Loucy (cell line): Measurements from ENCODE around the gene SLC18A3.

Experiments used
- H2AFZ ChIP-seq: fragments of 200-600 bp; sonication (generic); 2 replicates; pipeline ENCODE4 v1.6.0; 2016; ENCODE audit warnings: antibody characterized with exemption, mild to moderate bottlenecking, low read length, moderate library complexity
- H3F3A ChIP-seq: fragments of 200-600 bp; 2 replicates; pipeline ENCODE4 v1.6.0; 2016; ENCODE audit warnings: antibody characterized with exemption, low read depth, mild to moderate bottlenecking
- H3K27me3 ChIP-seq: fragments of 200-600 bp; sonication (generic); 2 replicates; pipeline ENCODE4 v1.6.1; 2014; ENCODE audit warnings: low read length, mild to moderate bottlenecking; ENCODE audit not compliant: insufficient read depth, poor library complexity, severe bottlenecking
- H3K36me3 ChIP-seq: fragments of 200-600 bp; sonication (generic); 2 replicates; pipeline ENCODE4 v1.6.1; 2016; ENCODE audit warnings: low read length; ENCODE audit not compliant: insufficient read depth
- H3K4me1 ChIP-seq: fragments of 200-600 bp; sonication (generic); 2 replicates; pipeline ENCODE4 v1.5.1; 2014; ENCODE audit warnings: low read length, mild to moderate bottlenecking; ENCODE audit not compliant: insufficient read depth, poor library complexity, severe bottlenecking
- H3K4me2 ChIP-seq: fragments of 200-600 bp; sonication (generic); 2 replicates; pipeline ENCODE4 v1.6.0; 2014; ENCODE audit warnings: antibody characterized with exemption, low read length, low read depth, mild to moderate bottlenecking; ENCODE audit not compliant: poor library complexity, severe bottlenecking
- H3K4me3 ChIP-seq: fragments of 200-600 bp; sonication (generic); 2 replicates; pipeline ENCODE4 v1.5.1; 2014; ENCODE audit warnings: low read length, mild to moderate bottlenecking, mixed read lengths; ENCODE audit not compliant: poor library complexity, severe bottlenecking
- H3K79me2 ChIP-seq: fragments of 200-600 bp; sonication (generic); 2 replicates; pipeline ENCODE4 v1.6.1; 2014; ENCODE audit warnings: low read length; ENCODE audit not compliant: insufficient read depth
- H3K9ac ChIP-seq: fragments of 200-600 bp; sonication (generic); 2 replicates; pipeline ENCODE4 v1.6.0; 2014; ENCODE audit warnings: mild to moderate bottlenecking, low read depth, low read length, moderate library complexity; ENCODE audit not compliant: poor library complexity, severe bottlenecking
- H3K9me2 ChIP-seq: fragments of 200-600 bp; sonication (generic); replicated peaks from 2 replicates; pipeline ENCODE4 v1.6.1; 2016; ENCODE audit warnings: low read depth, low read length, mixed read lengths
- H3K9me3 ChIP-seq: fragments of 200-600 bp; sonication (generic); 2 replicates; pipeline ENCODE4 v1.6.1; 2014; ENCODE audit warnings: mild to moderate bottlenecking, antibody characterized with exemption, low read length, low read depth; ENCODE audit not compliant: insufficient read depth
- H4K20me1 ChIP-seq: fragments of 200-600 bp; sonication (generic); 2 replicates; pipeline ENCODE4 v1.6.0; 2014; ENCODE audit warnings: antibody characterized with exemption, low read length, mild to moderate bottlenecking; ENCODE audit not compliant: insufficient read depth, poor library complexity, severe bottlenecking
- CTCF ChIP-seq: fragments of 200-600 bp; sonication (generic); conservative IDR thresholded peaks from 2 replicates; pipeline ENCODE4 v1.5.1; 2014; ENCODE audit warnings: mild to moderate bottlenecking, antibody characterized with exemption, low read length
- EZH2phosphoT487 ChIP-seq: fragments of 200-600 bp; IDR thresholded peaks from 2 replicates; pipeline ENCODE4 v1.6.1; 2018; ENCODE audit warnings: antibody characterized with exemption, mild to moderate bottlenecking, moderate library complexity, borderline replicate concordance

Gene SLC18A3

DNA sequence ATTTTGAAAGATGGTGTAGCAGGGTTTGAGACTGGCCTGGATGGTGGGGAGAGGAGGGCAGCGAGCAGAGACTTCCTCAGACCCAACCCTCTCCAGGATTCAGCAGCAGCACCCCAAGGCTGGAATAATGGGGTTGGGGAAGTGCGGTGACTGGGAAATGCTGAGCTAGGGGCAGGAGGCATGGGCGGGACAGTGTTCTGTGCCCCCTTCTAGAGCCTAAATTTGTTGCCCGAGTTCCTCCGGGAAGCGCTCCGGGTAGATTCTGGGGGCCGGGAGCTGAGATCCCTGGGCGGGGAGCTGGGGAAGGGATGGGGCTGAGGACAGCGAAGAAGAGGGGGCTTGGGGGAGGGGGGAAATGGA lies 3.8 kb downstream of the SLC18A3 start, which contains the start of gene CHAT:
Gene CHAT, plus strand, starts transcription at position 156 of the 360 bp plus-strand sequence. Its CDS starts 153 bp downstream, at position 309.
- no peak within 1 kb of the TSS for H3K4me3 ChIP-seq
- H3K4me1 ChIP-seq, result no peaks in the 10 kb centered on the region
- no peaks in the 10 kb centered on the region for H3K36me3 ChIP-seq
- no peaks in the 10 kb centered on the region for H3K9me3 ChIP-seq
- no peaks in the 10 kb centered on the region for H3K79me2 ChIP-seq
- H3K4me2 ChIP-seq, result no peak within 1 kb of the TSS
- TF ChIP-seq EZH2phosphoT487 (no peak), CTCF (no peak)
- H3K9ac ChIP-seq, result no peak within 1 kb of the TSS
- H3K27me3 ChIP-seq, result peaks cover 4% of the 10 kb centered on the region
- H2AFZ ChIP-seq, result no peak within 1 kb of the TSS
- no peaks in the 10 kb centered on the region for H3K9me2 ChIP-seq
- H4K20me1 ChIP-seq, result no peaks in the 10 kb centered on the region
- no peaks in the 10 kb centered on the region for H3F3A ChIP-seq

DNA sequence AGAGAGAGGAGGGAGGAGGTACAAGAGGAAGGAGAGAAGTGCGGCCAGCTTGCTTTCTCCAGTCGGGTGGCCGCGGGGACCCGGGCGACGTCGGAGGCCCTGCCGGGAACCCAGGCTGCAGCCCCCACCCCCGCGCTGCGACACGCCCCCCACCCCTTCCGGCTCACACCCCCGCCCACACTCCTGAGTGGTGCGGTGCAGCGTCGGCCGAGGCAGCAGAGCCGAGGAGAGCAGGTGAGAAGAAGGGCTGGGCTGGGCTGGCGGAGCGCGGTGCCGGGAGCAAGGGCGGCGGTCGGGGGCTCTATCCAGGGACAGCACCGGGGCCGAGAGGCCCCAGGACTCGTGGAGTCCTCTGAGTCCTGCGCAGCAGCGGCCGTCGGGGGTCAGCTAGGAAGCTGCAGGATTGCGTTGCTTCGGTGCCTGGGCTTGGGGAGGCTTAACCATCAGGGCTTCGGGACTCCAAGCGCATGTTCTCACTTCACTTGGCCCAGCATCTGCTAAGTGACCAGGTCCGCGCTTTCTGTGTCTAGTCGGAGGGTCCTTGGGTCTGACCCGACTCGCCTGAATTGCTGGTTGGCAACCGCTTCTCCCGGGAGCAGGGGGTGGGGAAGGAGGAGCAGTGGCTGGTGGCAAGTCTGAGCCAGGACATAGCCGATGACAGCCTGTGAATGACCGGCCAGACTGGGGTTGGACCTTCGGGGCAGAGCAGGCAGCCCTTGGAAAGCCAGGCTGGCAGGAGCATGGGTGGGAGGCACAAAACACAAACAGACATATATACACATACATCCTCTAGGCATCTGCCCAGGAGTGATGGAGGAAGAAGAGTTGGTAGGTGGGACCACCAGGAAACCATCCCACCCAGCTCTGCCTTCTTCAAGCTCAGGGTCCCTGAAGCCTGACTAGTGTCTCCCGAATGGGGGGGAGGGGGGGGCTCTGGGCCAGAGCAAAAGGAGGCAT lies 4.4 kb downstream of the SLC18A3 start:
- Histone ChIP-seq H3K36me3 (no peaks in the 10 kb centered on the region), H3K27me3 (peaks cover 4% of the 10 kb centered on the region), H2AFZ (no peak overlapping the region), H4K20me1 (no peaks in the 10 kb centered on the region), H3K9ac (no peak overlapping the region), H3K79me2 (no peaks in the 10 kb centered on the region), H3K9me2 (no peaks in the 10 kb centered on the region), H3K4me2 (no peak overlapping the region), H3K4me1 (no peaks in the 10 kb centered on the region), H3K4me3 (no peak overlapping the region), H3F3A (no peaks in the 10 kb centered on the region), H3K9me3 (no peaks in the 10 kb centered on the region)
- TF ChIP-seq CTCF (no peak), EZH2phosphoT487 (no peak)

DNA sequence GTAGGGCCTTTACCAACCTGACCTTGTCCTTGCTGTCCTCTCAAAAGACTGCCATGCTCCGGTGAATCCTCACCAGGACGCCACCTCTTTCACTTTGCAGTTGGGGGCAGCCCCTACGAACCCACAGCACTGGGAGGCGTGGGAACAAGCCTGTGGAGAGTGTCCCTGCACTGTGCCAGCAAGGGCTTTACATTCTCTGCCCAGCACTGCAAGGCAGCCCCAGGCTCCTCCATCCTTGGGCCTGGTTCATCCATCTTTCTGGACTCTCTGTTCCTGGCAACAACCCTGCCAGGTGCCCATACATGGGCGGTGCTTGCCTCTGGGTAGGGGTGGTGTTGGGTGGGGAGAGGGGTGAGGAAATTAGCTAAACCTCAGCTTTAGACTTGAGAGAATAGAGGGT lies 5.1 kb downstream of the SLC18A3 start:
- H3K4me1 ChIP-seq, result no peaks in the 10 kb centered on the region
- H3K9ac ChIP-seq, result no peak overlapping the region
- no peak overlapping the region for H3K4me2 ChIP-seq
- no peak for TF ChIP-seq EZH2phosphoT487
- no peak for TF ChIP-seq CTCF
- H3K27me3 ChIP-seq, result peaks cover 4% of the 10 kb centered on the region
- H3K9me3 ChIP-seq, result no peaks in the 10 kb centered on the region
- no peak overlapping the region for H3K4me3 ChIP-seq
- no peak overlapping the region for H2AFZ ChIP-seq
- no peaks in the 10 kb centered on the region for H3K9me2 ChIP-seq
- H4K20me1 ChIP-seq, result no peaks in the 10 kb centered on the region
- no peaks in the 10 kb centered on the region for H3K36me3 ChIP-seq
- no peaks in the 10 kb centered on the region for H3F3A ChIP-seq
- no peaks in the 10 kb centered on the region for H3K79me2 ChIP-seq
